K562 (cell line): ENCODE data around the gene HMBS. TPM values are rescaled to one million over a fixed set of nuclear protein-coding genes. Genes with fewer than 3 reads are reported as not detected.

Experiments
- CUX1 ChIP-seq: fragments of 200-800 bp; sonication (Bioruptor generic); IDR thresholded peaks from 2 replicates; pipeline ENCODE4 v1.6.1; 2016; ENCODE audit warnings: missing genetic modification characterization, missing compliant biosample characterization
- FOXA1 ChIP-seq: fragments of 450-650 bp; IDR thresholded peaks from 2 replicates; pipeline ENCODE4 v1.6.1; 2016; ENCODE audit warnings: mild to moderate bottlenecking, borderline replicate concordance
- HMG20A ChIP-seq: fragments of 450-650 bp; formaldehyde crosslinking; conservative IDR thresholded peaks from 2 replicates; pipeline ENCODE4 v1.4.0; 2020; ENCODE audit warnings: mild to moderate bottlenecking, mixed read lengths
- ILF3 ChIP-seq: fragments of 450-650 bp; IDR thresholded peaks from 2 replicates; pipeline ENCODE4 v1.6.1; 2018; ENCODE audit warnings: antibody characterized with exemption, mild to moderate bottlenecking, moderate library complexity, borderline replicate concordance
- IRF1 ChIP-seq: sonication (generic); formaldehyde crosslinking; IDR thresholded peaks from 2 replicates; pipeline ENCODE4 v1.8.0; 2022; ENCODE audit warnings: missing genetic modification reagents, mild to moderate bottlenecking, borderline replicate concordance
- LCOR ChIP-seq: sonication (generic); formaldehyde crosslinking; IDR thresholded peaks from 2 replicates; pipeline ENCODE4 v1.8.0; 2022; ENCODE audit warnings: mild to moderate bottlenecking, missing genetic modification reagents
- MTF1 ChIP-seq: fragments of 250-450 bp; sonication (Bioruptor Pico); IDR thresholded peaks from 2 replicates; pipeline ENCODE4 v1.9.0; 2021; ENCODE audit warnings: moderate library complexity, mild to moderate bottlenecking, inconsistent platforms, borderline replicate concordance
- NCOR1 ChIP-seq: fragments of 450-650 bp; IDR thresholded peaks from 2 replicates; pipeline ENCODE4 v1.6.1; 2016; ENCODE audit warnings: mild to moderate bottlenecking, moderate library complexity
- PATZ1 ChIP-seq: fragments of 250-450 bp; sonication (Bioruptor Pico); IDR thresholded peaks from 2 replicates; pipeline ENCODE4 v1.5.0; 2020; ENCODE audit warnings: mild to moderate bottlenecking, borderline replicate concordance
- RBM15 ChIP-seq: fragments of 200-400 bp; formaldehyde crosslinking; IDR thresholded peaks from 2 replicates; pipeline ENCODE4 v1.6.1; 2018; ENCODE audit warnings: mild to moderate bottlenecking, low read length, moderate library complexity; ENCODE audit not compliant: insufficient read depth
- SIRT6 ChIP-seq: IDR thresholded peaks from one replicate; pipeline ENCODE4 v1.6.1; 2012; ENCODE audit warnings: low read depth, mild to moderate bottlenecking, control low read depth, inconsistent platforms, low read length, moderate library complexity
- TRIM25 ChIP-seq: fragments of 450-650 bp; IDR thresholded peaks from 2 replicates; pipeline ENCODE4 v1.7.0; 2016; ENCODE audit warnings: borderline replicate concordance
- ZNF384 ChIP-seq: IDR thresholded peaks from 2 replicates; pipeline ENCODE4 v1.6.1; 2012; ENCODE audit warnings: low read depth, low read length, improper control_type of control experiment
- polyA plus RNA-seq, 8 experiments: library from polyadenylated mRNA; depleted of rRNA in 4 of 8; stranded (reverse) in 5 of 8; unstranded in 3 of 8; fragments of >200 nt; fragmentation: Nextera tagmentation in 2 of 8; fragmentation: Illumina TruSeq in 1 of 8; extraction: Ambion mirVana in 2 of 8; extraction: Trizol in 1 of 8; gene quantifications; 2 replicates each; pipeline versions ENCODE4 v1.2.1 to v1.2.3, GENCODE V29; 2011 to 2014; ENCODE audit warnings: inconsistent platforms in 1 of 8, missing spikeins in 1 of 8
- total RNA-seq, 7 experiments: library from RNA; depleted of rRNA in 6 of 7; stranded (reverse); fragments of >200 nt in 6 of 7; fragmentation: Illumina TruSeq in 2 of 7; extraction: Trizol in 2 of 7; gene quantifications; 2 replicates each; pipeline versions ENCODE4 v1.2.1 to v1.2.3, GENCODE V29; 2011 to 2021; ENCODE audit warnings: low replicate concordance in 1 of 7
- TF ChIP-seq, protein P1 (sequence below): sonication (generic); formaldehyde crosslinking; IDR thresholded peaks from 2 replicates; pipeline ENCODE4 v1.8.0; 2023; ENCODE audit warnings: mild to moderate bottlenecking, missing genetic modification reagents

The HMBS gene
- total and polyA plus RNA-seq, 9 of the 15 experiments (the other 6 are each of a cell fraction or from before 2014, with no cell fraction given), result 56.9 to 385 (median 286) TPM

- TF ChIP-seq CUX1 (CRISPR knock-in tag) (no peak), RBM15 (no peak), PATZ1 (CRISPR knock-in tag) (no peak), ZNF384 (no peak), LCOR (CRISPR knock-in tag) (0 out of 2 replicates have a peak, but pooled peaks have one; percentile 49), SIRT6 (no peak), TRIM25 (no peak), IRF1 (CRISPR knock-in tag) (no peak), HMG20A (CRISPR knock-in tag) (no peak), ILF3 (no peak), FOXA1 (no peak), MTF1 (CRISPR knock-in tag) (no peak), NCOR1 (0 out of 2 replicates have a peak, but pooled peaks have one; percentile 20)
- TF ChIP-seq, protein P1, sequence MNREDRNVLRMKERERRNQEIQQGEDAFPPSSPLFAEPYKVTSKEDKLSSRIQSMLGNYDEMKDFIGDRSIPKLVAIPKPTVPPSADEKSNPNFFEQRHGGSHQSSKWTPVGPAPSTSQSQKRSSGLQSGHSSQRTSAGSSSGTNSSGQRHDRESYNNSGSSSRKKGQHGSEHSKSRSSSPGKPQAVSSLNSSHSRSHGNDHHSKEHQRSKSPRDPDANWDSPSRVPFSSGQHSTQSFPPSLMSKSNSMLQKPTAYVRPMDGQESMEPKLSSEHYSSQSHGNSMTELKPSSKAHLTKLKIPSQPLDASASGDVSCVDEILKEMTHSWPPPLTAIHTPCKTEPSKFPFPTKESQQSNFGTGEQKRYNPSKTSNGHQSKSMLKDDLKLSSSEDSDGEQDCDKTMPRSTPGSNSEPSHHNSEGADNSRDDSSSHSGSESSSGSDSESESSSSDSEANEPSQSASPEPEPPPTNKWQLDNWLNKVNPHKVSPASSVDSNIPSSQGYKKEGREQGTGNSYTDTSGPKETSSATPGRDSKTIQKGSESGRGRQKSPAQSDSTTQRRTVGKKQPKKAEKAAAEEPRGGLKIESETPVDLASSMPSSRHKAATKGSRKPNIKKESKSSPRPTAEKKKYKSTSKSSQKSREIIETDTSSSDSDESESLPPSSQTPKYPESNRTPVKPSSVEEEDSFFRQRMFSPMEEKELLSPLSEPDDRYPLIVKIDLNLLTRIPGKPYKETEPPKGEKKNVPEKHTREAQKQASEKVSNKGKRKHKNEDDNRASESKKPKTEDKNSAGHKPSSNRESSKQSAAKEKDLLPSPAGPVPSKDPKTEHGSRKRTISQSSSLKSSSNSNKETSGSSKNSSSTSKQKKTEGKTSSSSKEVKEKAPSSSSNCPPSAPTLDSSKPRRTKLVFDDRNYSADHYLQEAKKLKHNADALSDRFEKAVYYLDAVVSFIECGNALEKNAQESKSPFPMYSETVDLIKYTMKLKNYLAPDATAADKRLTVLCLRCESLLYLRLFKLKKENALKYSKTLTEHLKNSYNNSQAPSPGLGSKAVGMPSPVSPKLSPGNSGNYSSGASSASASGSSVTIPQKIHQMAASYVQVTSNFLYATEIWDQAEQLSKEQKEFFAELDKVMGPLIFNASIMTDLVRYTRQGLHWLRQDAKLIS (CRISPR knock-in tag), result no peak
These were observed 21.9 kb upstream of the HMBS start (continued) for GRCh38 chr11:119062779-119063178.
